CD8-positive, alpha-beta memory T cell (primary cell): ENCODE data around the gene RUVBL2. TPM values are rescaled to one million over a fixed set of nuclear protein-coding genes. Genes with fewer than 3 reads are reported as not detected.

ENCODE experiments used
- CTCF ChIA-PET: fragments of 350-600 bp; sonication (Branson Sonifier 250); formaldehyde crosslinking; loops from one replicate; lab custom pipeline; 2021; ENCODE audit warnings: antibody characterized with exemption; lab: Charles Lee
- POLR2A ChIA-PET: fragments of 350-600 bp; sonication (Branson Sonifier 250); formaldehyde crosslinking; loops from one replicate; lab custom pipeline; 2021; ENCODE audit warnings: antibody characterized with exemption; lab: Charles Lee
- DNase-seq, 5 donors: peaks; one replicate each; pipeline versions ENCODE4 v3.0.0 to v3.0.0-alpha.2; 2020 to 2022; ENCODE audit warnings: mixed read lengths in 1 of 5
- H3K27ac ChIP-seq: one replicate; pipeline ENCODE4 v1.7.0; 2013; ENCODE audit warnings: low read depth, mild to moderate bottlenecking, low read length, moderate library complexity
- H3K27me3 ChIP-seq: 2 replicates; pipeline ENCODE4 v1.7.0; 2013; ENCODE audit warnings: low read length, mild to moderate bottlenecking; ENCODE audit not compliant: insufficient read depth, poor library complexity, severe bottlenecking
- H3K36me3 ChIP-seq: 2 replicates; pipeline ENCODE4 v1.7.0; 2013; ENCODE audit warnings: mild to moderate bottlenecking, low read length, moderate library complexity; ENCODE audit not compliant: insufficient read depth
- H3K4me1 ChIP-seq: 2 replicates; pipeline ENCODE4 v1.7.0; 2013; ENCODE audit warnings: mild to moderate bottlenecking, low read length, moderate library complexity; ENCODE audit not compliant: insufficient read depth
- H3K4me3 ChIP-seq: 2 replicates; pipeline ENCODE4 v1.7.0; 2013; ENCODE audit warnings: mild to moderate bottlenecking, low read length
- H3K9me3 ChIP-seq: 2 replicates; pipeline ENCODE4 v1.7.0; 2013; ENCODE audit warnings: mild to moderate bottlenecking, low read length
- H3K27ac Mint-ChIP-seq, 8 donors: one replicate each; pipeline ENCODE4 v1.8.0; 2020 to 2021; ENCODE audit warnings: mixed read lengths in 8 of 8, mild to moderate bottlenecking in 6 of 8, inconsistent platforms in 3 of 8, moderate library complexity in 3 of 8
- H3K27me3 Mint-ChIP-seq, 2 donors: one replicate each; pipeline ENCODE4 v1.8.0; 2020 to 2021; ENCODE audit warnings: mixed read lengths in 2 of 2, mild to moderate bottlenecking in 1 of 2, moderate library complexity in 1 of 2
- H3K36me3 Mint-ChIP-seq, 3 donors: one replicate each; pipeline ENCODE4 v1.8.0; 2020 to 2021; ENCODE audit warnings: mixed read lengths in 3 of 3, inconsistent platforms in 1 of 3, mild to moderate bottlenecking in 1 of 3
- H3K4me1 Mint-ChIP-seq, 3 donors: one replicate each; pipeline ENCODE4 v1.8.0; 2020 to 2021; ENCODE audit warnings: mixed read lengths in 3 of 3, inconsistent platforms in 1 of 3, mild to moderate bottlenecking in 1 of 3
- H3K4me3 Mint-ChIP-seq, 7 donors: one replicate each; pipeline ENCODE4 v1.8.0; 2020 to 2021; ENCODE audit warnings: mixed read lengths in 7 of 7, mild to moderate bottlenecking in 6 of 7, moderate library complexity in 4 of 7, inconsistent platforms in 2 of 7
- H3K9me3 Mint-ChIP-seq, 5 donors: one replicate each; pipeline ENCODE4 v1.8.0; 2020 to 2022; ENCODE audit warnings: mixed read lengths in 5 of 5, mild to moderate bottlenecking in 3 of 5, moderate library complexity in 2 of 5, inconsistent platforms in 1 of 5
- polyA plus RNA-seq: library from polyadenylated mRNA; unstranded; fragments of 300-500 nt; fragmentation: Illumina TruSeq; gene quantifications from one replicate; pipeline ENCODE4 v1.2.3, GENCODE V29; 2021
- total RNA-seq, 2 experiments: library from RNA; stranded (reverse); gene quantifications; one replicate each; pipeline ENCODE4 v1.2.3, GENCODE V29; 2021

RUVBL2 gene
- total and polyA plus RNA-seq, 3 experiments from 2014 or later: 67.9 to 159 (median 147) TPM

DNA sequence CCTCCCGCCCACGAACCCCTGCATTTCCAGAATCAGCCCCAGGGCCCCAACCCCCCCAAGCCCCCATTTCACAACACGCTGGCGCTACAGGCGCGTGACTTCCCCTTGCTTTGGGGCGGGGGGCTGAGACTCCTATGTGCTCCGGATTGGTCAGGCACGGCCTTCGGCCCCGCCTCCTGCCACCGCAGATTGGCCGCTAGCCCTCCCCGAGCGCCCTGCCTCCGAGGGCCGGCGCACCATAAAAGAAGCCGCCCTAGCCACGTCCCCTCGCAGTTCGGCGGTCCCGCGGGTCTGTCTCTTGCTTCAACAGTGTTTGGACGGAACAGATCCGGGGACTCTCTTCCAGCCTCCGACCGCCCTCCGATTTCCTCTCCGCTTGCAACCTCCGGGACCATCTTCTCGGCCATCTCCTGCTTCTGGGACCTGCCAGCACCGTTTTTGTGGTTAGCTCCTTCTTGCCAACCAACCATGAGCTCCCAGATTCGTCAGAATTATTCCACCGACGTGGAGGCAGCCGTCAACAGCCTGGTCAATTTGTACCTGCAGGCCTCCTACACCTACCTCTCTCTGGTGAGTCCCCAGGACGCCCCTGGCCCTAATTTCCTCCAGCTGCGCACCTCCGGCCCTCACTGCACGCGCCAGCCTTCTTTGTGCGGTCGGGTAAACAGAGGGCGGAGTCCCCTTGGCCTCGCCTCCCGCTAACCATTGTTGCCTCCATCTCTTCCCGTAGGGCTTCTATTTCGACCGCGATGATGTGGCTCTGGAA lies 28.5 kb upstream of the RUVBL2 start, which contains the start of gene FTL:
TSS of gene FTL (plus strand) at position 270 of the 766 bp plus-strand sequence. CDS start at position 469, 199 bp downstream.
- DNase-seq: peak; percentile 76 to 90 (median 85)
- no peaks in the 10 kb centered on the region for H3K9me3 Mint-ChIP-seq
- ChIA-PET CTCF (interaction anchor here (1.6 to 3.7 kb wide), 3 partner anchors 27 to 170 kb away, joined by 3 to 20 read pairs (median 16); partner anchors contain the start of genes GYS1 and RUVBL2), POLR2A (interaction anchor here (0.6 to 3.4 kb wide), 6 partner anchors 10 to 93 kb away, joined by 3 to 18 read pairs (median 6); partner anchors contain the start of genes BAX, GYS1, NUCB1 and PPP1R15A)
- H3K36me3 Mint-ChIP-seq: peaks cover 2 to 51% (median 5%) of the 10 kb centered on the region in 3 donors
- Histone ChIP-seq H3K27me3 (no peaks in the 10 kb centered on the region), H3K27ac (peak within 1 kb of the TSS; percentile 94), H3K4me3 (peak within 1 kb of the TSS; percentile 88), H3K4me1 (peaks cover 42% of the 10 kb centered on the region), H3K36me3 (peaks cover 16% of the 10 kb centered on the region), H3K9me3 (no peaks in the 10 kb centered on the region)
- peaks cover 0 to 9% of the 10 kb centered on the region in 2 donors for H3K27me3 Mint-ChIP-seq
- H3K4me3 Mint-ChIP-seq: peak within 1 kb of the TSS; percentile 91 to 100 (median 100)
- H3K27ac Mint-ChIP-seq: peak within 1 kb of the TSS; percentile 90 to 99 (median 97)
- H3K4me1 Mint-ChIP-seq: peaks cover 50 to 76% (median 59%) of the 10 kb centered on the region in 3 donors

DNA sequence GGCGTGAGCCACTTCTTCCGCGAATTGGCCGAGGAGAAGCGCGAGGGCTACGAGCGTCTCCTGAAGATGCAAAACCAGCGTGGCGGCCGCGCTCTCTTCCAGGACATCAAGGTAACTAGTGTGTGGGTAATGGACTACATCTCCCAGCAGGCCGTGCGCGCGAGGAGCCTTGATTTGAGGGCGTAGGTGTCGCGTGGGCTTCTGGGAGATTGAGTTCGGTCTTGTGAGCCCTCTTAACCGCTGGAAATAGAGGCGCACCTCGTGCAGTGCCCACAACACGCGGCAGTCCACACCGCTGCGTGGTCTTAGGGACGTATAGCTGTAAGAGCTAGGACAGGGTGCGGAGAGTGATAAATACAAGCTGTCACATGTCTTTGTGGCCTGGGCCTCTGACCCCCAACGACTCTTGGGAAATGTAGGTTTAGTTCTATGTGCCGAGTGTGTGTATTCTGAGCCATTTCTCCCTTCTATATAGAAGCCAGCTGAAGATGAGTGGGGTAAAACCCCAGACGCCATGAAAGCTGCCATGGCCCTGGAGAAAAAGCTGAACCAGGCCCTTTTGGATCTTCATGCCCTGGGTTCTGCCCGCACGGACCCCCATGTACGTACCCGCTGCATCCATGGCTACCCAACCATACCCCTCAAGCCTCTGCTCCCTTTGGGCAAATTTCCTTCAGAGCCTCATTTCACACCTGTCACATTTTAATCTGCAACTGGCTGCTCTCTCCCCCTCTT lies 27.7 kb upstream of the RUVBL2 start:
- H3K9me3 Mint-ChIP-seq: no peaks in the 10 kb centered on the region
- Histone ChIP-seq H3K4me1 (peaks cover 42% of the 10 kb centered on the region), H3K27me3 (no peaks in the 10 kb centered on the region), H3K36me3 (peaks cover 16% of the 10 kb centered on the region), H3K9me3 (no peaks in the 10 kb centered on the region), H3K27ac (peak overlapping the region; percentile 83), H3K4me3 (peak overlapping the region; percentile 88)
- H3K27me3 Mint-ChIP-seq: peaks cover 0 to 9% of the 10 kb centered on the region in 2 donors
- peaks cover 3 to 55% (median 5%) of the 10 kb centered on the region in 3 donors for H3K36me3 Mint-ChIP-seq
- POLR2A ChIA-PET: interaction anchor here (0.9 to 3.4 kb wide), 6 partner anchors 10 to 123 kb away, joined by 3 to 18 read pairs (median 8); partner anchors contain the start of genes BAX, GYS1, NUCB1 and PPP1R15A
- CTCF ChIA-PET: interaction anchor here (1.6 to 3.7 kb wide), 4 partner anchors 27 to 170 kb away, joined by 3 to 20 read pairs (median 12); partner anchors contain the start of genes GYS1 and RUVBL2
- H3K4me3 Mint-ChIP-seq: peak overlapping the region; percentile 91 to 100 (median 100)
- H3K4me1 Mint-ChIP-seq: peaks cover 54 to 74% (median 61%) of the 10 kb centered on the region in 3 donors
- peak overlapping the region; percentile 90 to 99 (median 97) for H3K27ac Mint-ChIP-seq
- DNase-seq: peak; percentile 81 to 92 (median 84)

DNA sequence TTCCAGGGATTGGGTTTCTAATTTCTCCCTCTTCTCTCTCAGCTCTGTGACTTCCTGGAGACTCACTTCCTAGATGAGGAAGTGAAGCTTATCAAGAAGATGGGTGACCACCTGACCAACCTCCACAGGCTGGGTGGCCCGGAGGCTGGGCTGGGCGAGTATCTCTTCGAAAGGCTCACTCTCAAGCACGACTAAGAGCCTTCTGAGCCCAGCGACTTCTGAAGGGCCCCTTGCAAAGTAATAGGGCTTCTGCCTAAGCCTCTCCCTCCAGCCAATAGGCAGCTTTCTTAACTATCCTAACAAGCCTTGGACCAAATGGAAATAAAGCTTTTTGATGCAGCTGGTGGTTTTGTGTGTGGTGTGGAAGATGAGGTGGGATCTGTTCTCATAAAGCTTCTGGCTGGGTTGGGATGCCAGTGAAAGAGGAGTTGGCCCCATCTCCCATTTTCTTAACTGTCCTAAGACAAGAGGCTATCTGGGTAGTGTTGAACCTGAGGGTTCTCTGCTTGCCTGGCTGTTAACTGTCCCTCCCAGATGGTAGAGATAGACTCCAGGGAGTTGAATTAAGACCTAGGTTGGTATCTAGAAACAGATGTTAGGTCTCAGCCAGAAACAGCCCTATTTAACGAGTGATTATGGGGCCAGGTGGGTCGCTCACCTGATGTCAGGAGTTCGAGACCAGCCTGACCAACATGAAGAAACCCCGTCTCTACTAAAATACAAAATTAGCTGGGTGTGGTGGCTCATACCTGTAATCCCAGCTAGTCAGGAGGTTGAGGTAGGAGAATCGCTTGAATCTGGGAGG lies 26.9 kb upstream of the RUVBL2 start:
- Histone ChIP-seq H3K27me3 (no peaks in the 10 kb centered on the region), H3K4me3 (peak overlapping the region; percentile 88), H3K9me3 (no peaks in the 10 kb centered on the region), H3K4me1 (peaks cover 42% of the 10 kb centered on the region), H3K27ac (peak overlapping the region; percentile 83), H3K36me3 (peaks cover 16% of the 10 kb centered on the region)
- H3K9me3 Mint-ChIP-seq: no peaks in the 10 kb centered on the region
- ChIA-PET POLR2A (interaction anchor here (0.9 to 3.4 kb wide), 8 partner anchors 9 to 124 kb away, joined by 3 to 18 read pairs (median 6); partner anchors contain the start of genes BAX, GYS1, NUCB1 and RUVBL2), CTCF (interaction anchor here (1.2 to 3.7 kb wide), 5 partner anchors 9 to 171 kb away, joined by 3 to 20 read pairs (median 7); partner anchors contain the start of genes GYS1 and RUVBL2)
- H3K27me3 Mint-ChIP-seq: peaks cover 0 to 9% of the 10 kb centered on the region in 2 donors
- DNase-seq: no peak
- peak overlapping the region; percentile 91 to 100 (median 100) for H3K4me3 Mint-ChIP-seq
- H3K27ac Mint-ChIP-seq: peak overlapping the region in 7 of 8 donors; percentile 24 to 99 (median 95)
- H3K4me1 Mint-ChIP-seq: peaks cover 56 to 71% (median 60%) of the 10 kb centered on the region in 3 donors
- H3K36me3 Mint-ChIP-seq: peaks cover 5 to 60% (median 5%) of the 10 kb centered on the region in 3 donors

DNA sequence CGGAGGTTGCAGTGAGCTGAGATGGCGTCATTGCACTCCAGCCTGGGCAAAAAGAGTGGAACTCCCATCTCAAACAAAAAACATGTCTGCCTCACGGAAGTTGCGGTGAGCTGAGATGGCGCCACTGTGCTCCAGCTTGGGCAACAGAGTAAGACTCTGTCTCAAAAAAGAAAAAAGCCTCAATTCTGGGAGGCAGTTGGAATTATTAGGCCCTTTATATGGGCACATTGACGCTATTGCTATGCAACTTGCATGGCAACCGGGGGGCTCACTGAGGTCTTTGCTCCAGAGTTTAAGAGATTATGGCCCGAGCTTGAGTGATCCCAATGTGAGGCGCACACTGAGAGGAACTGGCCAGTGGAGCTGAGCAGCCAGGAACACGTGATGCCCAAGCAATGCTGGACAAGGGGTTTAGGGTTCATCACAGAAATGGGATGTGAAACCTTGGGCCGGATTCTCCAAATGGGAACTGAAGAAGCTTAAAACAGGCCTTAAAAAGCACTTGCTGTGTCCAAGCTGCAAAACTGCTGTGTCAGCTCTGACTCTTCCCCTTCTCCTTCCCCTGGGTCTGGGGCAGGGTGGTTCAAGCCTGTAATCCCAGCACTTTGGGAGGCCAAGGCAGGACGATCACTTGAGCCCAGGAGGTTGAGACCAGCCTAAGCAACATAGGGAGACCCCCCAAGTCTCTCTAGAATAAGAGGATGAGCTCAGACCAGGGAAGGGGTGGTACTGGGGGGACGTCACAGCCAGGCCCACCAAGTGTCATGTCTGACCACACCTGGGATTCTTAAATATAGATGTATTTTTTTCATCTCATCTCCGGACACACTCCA lies 26.1 kb upstream of the RUVBL2 start:
- H3K27ac ChIP-seq: peak overlapping the region; percentile 83
- Mint-ChIP-seq H3K27me3 (peaks cover 0 to 8% of the 10 kb centered on the region in 2 donors), H3K9me3 (no peaks in the 10 kb centered on the region), H3K4me1 (peaks cover 48 to 63% (median 52%) of the 10 kb centered on the region in 3 donors), H3K4me3 (peak overlapping the region in 6 of 7 donors; percentile 29 to 100 (median 66)), H3K27ac (peak overlapping the region in 3 of 8 donors; percentile 43 to 90 (median 46)), H3K36me3 (peaks cover 5 to 60% (median 5%) of the 10 kb centered on the region in 3 donors)
- ChIA-PET POLR2A (interaction anchor here (0.6 to 1.4 kb wide), 9 partner anchors 8 to 172 kb away, joined by 3 to 8 read pairs (median 5); partner anchors contain the start of genes DHDH, GYS1, NUCB1 and RUVBL2), CTCF (interaction anchor here (1.1 to 5.2 kb wide), 6 partner anchors 9 to 172 kb away, joined by 3 to 40 read pairs (median 12); partner anchors contain the start of genes GYS1 and RUVBL2)
- no peak for DNase-seq
- no peaks in the 10 kb centered on the region for H3K9me3 ChIP-seq
- no peaks in the 10 kb centered on the region for H3K27me3 ChIP-seq
- no peak overlapping the region for H3K4me3 ChIP-seq
- H3K4me1 ChIP-seq: peaks cover 34% of the 10 kb centered on the region
- H3K36me3 ChIP-seq: peaks cover 16% of the 10 kb centered on the region

DNA sequence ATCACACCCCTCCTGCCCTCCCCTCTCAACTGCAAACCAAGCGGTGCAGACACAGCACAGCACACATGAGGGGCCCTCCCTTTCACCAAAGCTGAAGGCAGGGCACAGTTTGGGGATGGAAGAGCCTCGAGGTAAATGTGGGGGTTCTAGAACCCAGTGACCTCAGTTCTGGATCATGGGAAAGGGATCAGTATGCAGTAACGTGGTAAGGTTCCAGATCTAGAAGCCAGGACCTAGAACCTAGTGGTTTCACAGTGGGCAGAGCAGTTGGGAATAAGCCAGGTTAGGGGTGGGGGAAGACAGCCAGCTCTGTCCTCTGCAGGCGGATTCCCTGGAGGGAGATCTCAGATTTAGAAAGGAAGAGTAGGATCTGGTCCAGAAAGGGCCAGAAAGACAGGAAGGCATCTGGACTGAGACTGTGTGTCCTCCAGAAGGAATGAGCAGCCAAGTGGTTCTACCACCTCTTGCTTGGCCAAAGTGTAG lies 25.5 kb upstream of the RUVBL2 start:
- H3K4me1 ChIP-seq: peaks cover 30% of the 10 kb centered on the region
- H3K27me3 Mint-ChIP-seq: peaks cover 0 to 8% of the 10 kb centered on the region in 2 donors
- ChIA-PET POLR2A (interaction anchor here (0.8 to 1.3 kb wide), 6 partner anchors 11 to 173 kb away, joined by 3 to 6 read pairs (median 4); partner anchors contain the start of genes DHDH, GYS1, NUCB1 and RUVBL2), CTCF (interaction anchor here (1.1 to 5.2 kb wide), 5 partner anchors 8 to 173 kb away, joined by 3 to 40 read pairs (median 16); partner anchors contain the start of genes GYS1 and RUVBL2)
- no peaks in the 10 kb centered on the region for H3K9me3 ChIP-seq
- no peaks in the 10 kb centered on the region for H3K27me3 ChIP-seq
- peak overlapping the region in 3 of 8 donors; percentile 35 to 46 (median 43) for H3K27ac Mint-ChIP-seq
- peaks cover 41 to 56% (median 48%) of the 10 kb centered on the region in 3 donors for H3K4me1 Mint-ChIP-seq
- no peaks in the 10 kb centered on the region for H3K9me3 Mint-ChIP-seq
- peaks cover 5 to 66% (median 7%) of the 10 kb centered on the region in 3 donors for H3K36me3 Mint-ChIP-seq
- no peak for DNase-seq
- no peak overlapping the region for H3K27ac ChIP-seq
- no peak overlapping the region for H3K4me3 ChIP-seq
- H3K36me3 ChIP-seq: peaks cover 16% of the 10 kb centered on the region
- H3K4me3 Mint-ChIP-seq: peak overlapping the region in 1 of 7 donors; percentile 77

DNA sequence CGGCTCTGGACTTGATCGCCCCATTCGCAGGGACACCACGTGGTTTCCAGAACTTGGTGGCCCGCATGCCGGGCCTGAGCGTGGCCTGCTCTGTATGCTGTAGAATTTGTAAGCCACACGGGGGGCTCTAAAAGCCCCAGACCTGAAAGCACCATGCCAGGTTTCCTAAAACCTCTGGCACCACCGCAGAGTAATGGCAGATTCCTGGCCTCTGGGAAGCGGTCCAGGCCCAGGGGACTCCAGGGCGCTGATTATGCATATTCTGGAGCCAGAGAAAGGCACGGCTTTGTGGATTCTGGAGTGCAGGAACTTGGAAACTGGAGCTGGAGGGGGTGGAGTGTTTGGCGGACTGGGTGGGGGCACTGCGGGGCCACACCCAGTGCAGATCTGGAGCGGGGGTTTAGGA lies 24.9 kb upstream of the RUVBL2 start:
- Mint-ChIP-seq H3K27me3 (peaks cover 0 to 8% of the 10 kb centered on the region in 2 donors), H3K4me3 (no peak overlapping the region), H3K27ac (no peak overlapping the region), H3K36me3 (peaks cover 5 to 69% (median 7%) of the 10 kb centered on the region in 3 donors), H3K4me1 (peaks cover 36 to 50% (median 43%) of the 10 kb centered on the region in 3 donors), H3K9me3 (no peaks in the 10 kb centered on the region)
- Histone ChIP-seq H3K4me1 (peaks cover 24% of the 10 kb centered on the region), H3K4me3 (no peak overlapping the region), H3K27me3 (no peaks in the 10 kb centered on the region), H3K36me3 (peaks cover 17% of the 10 kb centered on the region), H3K9me3 (no peaks in the 10 kb centered on the region), H3K27ac (no peak overlapping the region)
- DNase-seq: no peak
- POLR2A ChIA-PET: no interaction called here
- CTCF ChIA-PET: interaction anchor here (5.2 kb wide), 1 partner anchor 124 kb away, joined by 40 read pairs; no protein-coding TSS in a partner anchor
